Measurements from ENCODE around the gene BIRC5. TPM values are rescaled to one million over a fixed set of nuclear protein-coding genes. Genes with fewer than 3 reads are reported as not detected.
"Not testable (repeated sequence)": the region's sequence is repeated elsewhere in the genome, so short reads cannot be mapped to it uniquely, and the experiment has no call there.

The BIRC5 gene
- total and polyA plus RNA-seq, 12 donors = 0.13 to 7.6 (median 0.61) TPM; not detected in 2

DNA sequence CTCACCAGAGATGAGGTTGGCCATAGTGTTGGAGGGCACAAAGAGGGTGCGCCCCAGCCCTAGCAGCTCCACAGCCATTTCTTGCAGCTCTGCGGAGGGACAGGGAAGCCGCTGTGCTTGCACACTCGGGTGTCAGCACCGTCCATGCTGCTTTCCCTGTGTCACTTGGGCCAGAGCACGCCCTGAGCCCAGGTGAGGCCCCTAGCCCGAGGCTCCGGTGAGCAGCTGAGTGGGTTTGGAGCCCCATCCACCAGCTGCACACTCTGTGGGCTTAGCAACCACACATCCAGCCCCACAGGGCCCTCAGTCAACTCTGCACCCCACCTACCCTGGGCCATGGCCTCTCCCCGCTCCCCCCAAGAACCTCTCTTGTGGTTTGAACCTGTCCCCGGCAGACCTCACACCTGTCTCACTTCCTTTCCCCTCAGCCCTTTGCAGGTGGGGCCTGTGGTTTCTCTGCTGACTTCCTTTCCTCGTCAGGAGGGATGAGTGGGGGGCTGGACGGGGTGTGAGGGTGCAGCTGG is 38.1 kb downstream of the BIRC5 start:
- Histone ChIP-seq H3K9me3 (no peaks in the 10 kb centered on the region), H3K27ac (peak overlapping the region in 1 of 10 donors; percentile 63), H3K4me3 (peak overlapping the region in 1 of 10 donors; percentile 10), H3K36me3 (no peaks in the 10 kb centered on the region), H3K4me1 (peaks cover 2 to 57% (median 31%) of the 10 kb centered on the region in 9 donors), H3K27me3 (no peaks in the 10 kb centered on the region)
- 78 to 80% methylated on average over 12 of the region's 12 CpGs for WGBS, 2 donors
- ATAC-seq (no peak), DNase-seq (no peak)
- TF ChIP-seq, protein P1, sequence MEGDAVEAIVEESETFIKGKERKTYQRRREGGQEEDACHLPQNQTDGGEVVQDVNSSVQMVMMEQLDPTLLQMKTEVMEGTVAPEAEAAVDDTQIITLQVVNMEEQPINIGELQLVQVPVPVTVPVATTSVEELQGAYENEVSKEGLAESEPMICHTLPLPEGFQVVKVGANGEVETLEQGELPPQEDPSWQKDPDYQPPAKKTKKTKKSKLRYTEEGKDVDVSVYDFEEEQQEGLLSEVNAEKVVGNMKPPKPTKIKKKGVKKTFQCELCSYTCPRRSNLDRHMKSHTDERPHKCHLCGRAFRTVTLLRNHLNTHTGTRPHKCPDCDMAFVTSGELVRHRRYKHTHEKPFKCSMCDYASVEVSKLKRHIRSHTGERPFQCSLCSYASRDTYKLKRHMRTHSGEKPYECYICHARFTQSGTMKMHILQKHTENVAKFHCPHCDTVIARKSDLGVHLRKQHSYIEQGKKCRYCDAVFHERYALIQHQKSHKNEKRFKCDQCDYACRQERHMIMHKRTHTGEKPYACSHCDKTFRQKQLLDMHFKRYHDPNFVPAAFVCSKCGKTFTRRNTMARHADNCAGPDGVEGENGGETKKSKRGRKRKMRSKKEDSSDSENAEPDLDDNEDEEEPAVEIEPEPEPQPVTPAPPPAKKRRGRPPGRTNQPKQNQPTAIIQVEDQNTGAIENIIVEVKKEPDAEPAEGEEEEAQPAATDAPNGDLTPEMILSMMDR (IDR thresholded peaks at IDR 0.05) = no peak
- intact Hi-C loops (cut with DNase I) = loop anchor here in 8 of 10 donors (5.0 kb wide), 4 partner anchors 65 to 235 kb away; partner anchors contain the start of genes AFMID (in 2 of the 8) and TK1 (in 2 of the 8)

DNA sequence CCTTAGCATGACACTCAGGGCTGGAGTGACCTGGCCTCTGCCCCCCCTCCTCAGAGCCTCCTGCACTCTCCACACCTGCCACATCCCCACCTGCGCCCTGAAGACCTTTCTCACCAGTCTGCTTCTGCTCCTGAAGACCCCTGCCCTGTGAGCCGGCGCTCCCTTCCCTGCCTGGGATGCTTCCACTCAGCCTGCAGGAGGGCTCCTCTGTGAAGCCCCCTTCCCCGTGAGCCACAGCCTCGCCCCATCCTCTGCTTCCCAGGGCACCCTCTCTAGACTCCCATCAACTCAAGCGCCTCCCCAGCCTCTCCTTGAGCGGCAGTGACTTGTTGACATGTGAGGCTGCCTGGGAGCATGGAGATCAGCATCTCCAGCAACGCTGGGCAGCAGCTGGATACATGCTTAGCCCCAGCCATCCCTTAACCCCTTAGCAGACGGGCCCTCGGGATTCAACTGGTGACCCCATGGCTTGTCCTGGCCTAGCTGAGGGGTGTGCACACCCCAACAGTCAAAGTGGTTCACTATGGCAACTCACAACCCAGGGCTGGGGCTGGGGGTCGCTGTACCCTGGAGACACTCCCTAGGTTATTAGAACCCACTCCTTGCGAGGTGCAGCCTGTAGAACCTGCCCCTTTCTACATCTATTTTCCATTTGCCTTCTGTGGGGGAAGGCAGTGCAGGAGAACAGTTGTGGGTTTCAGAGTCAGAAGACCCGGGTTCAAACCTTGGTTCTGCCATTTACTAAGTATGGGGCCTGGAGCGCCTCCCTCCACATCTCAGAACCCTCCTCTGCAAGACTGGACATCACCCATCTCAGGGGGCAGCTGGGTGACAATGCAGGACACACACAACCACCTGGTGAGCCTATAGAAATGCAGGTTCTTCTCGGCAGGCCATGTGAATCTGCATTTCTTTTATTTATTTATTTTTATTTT is 38.9 kb downstream of the BIRC5 start:
- WGBS, 2 donors = 76 to 78% methylated on average over 15 of the region's 15 CpGs
- TF ChIP-seq, protein P1 (IDR thresholded peaks at IDR 0.05) = no peak
- Histone ChIP-seq H3K36me3 (no peaks in the 10 kb centered on the region), H3K27ac (peak overlapping the region in 1 of 10 donors; percentile 38), H3K9me3 (no peaks in the 10 kb centered on the region), H3K4me3 (peak overlapping the region in 4 of 10 donors; percentile 93 to 100 (median 99)), H3K27me3 (no peaks in the 10 kb centered on the region), H3K4me1 (peaks cover 2 to 65% (median 38%) of the 10 kb centered on the region in 9 donors)
- DNase-seq (no peak), ATAC-seq (no peak)
- intact Hi-C loops (cut with DNase I) = loop anchor here in 8 of 10 donors (5.0 kb wide), 4 partner anchors 66 to 236 kb away; partner anchors contain the start of genes AFMID (in 2 of the 8) and TK1 (in 2 of the 8)

DNA sequence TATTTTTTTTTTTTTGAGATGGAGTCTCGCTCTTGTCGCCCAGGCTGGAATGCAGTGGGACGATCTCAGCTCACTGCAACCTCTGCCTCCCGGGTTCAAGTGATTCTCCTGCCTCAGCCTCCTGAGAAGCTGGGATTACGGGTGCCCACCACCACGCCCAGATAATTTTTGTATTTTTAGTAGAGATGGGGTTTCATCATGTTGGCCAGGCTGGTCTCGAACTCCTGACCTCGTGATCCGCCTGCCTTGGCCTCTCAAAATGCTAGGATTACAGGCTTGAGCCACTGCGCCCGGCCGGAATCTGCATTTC is 39.5 kb downstream of the BIRC5 start:
- not testable (repeated sequence) for H3K9me3 ChIP-seq, H3K27me3 ChIP-seq, H3K36me3 ChIP-seq, DNase-seq, ATAC-seq
- intact Hi-C loops (cut with DNase I) = loop anchor here in 8 of 10 donors (5.0 kb wide), 4 partner anchors 66 to 236 kb away; partner anchors contain the start of genes AFMID (in 2 of the 8) and TK1 (in 2 of the 8)
- Histone ChIP-seq H3K4me3 (peak overlapping the region; percentile 78 to 100 (median 98)), H3K4me1 (peaks cover 2 to 71% (median 41%) of the 10 kb centered on the region in 9 donors), H3K27ac (peak overlapping the region in 9 of 10 donors; percentile 92 to 99 (median 97))
- 86 to 88% methylated on average over 12 of the region's 12 CpGs for WGBS, 2 donors

DNA sequence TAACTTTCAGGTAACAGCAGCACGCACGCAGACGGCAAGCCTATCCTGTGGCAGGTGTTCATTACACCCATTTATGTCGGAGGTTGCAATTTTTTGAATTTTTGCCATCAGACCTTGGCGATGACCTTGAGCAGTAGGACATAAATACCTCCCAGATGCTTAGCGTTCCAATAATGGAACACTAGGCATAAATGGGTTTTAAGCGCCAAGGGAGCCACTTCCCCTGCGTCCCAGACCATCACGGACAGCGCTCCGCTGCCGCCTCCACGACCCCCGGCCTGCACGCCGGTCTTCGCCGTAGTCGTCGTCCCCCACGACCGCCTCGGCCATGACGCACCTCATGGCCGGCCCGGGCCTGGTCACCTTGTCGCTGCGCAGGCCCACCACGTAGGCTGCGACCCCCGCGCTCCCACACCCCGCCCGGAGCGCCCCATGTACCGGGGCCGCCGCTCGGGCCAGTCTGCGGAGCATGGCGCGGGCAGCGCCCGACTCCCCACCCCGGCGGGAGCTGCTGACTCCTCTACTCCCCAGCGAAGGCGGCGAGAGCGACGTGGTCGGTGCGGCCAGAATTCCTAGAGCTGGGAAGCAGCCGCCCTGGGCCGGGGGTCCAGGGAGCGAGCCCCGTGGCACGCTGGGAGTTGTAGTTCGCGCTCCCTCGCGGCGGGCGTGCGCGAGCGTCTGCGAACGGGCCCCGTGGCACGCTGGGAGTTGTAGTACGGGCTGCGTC is 40.1 kb downstream of the BIRC5 start:
- Histone ChIP-seq H3K9me3 (no peaks in the 10 kb centered on the region), H3K4me3 (peak overlapping the region; percentile 78 to 100 (median 98)), H3K27me3 (no peaks in the 10 kb centered on the region), H3K27ac (peak overlapping the region; percentile 92 to 99 (median 96)), H3K36me3 (no peaks in the 10 kb centered on the region), H3K4me1 (peaks cover 2 to 76% (median 44%) of the 10 kb centered on the region in 9 donors)
- 3 to 4% methylated on average over 51 to 73 of the region's 73 CpGs for WGBS, 2 donors
- intact Hi-C loops (cut with DNase I) = loop anchor here in 8 of 10 donors (5.0 kb wide), 4 partner anchors 67 to 237 kb away; partner anchors contain the start of genes AFMID (in 2 of the 8) and TK1 (in 2 of the 8)
- peak; percentile 71 to 86 (median 80) for ATAC-seq
- DNase-seq = peak; percentile 83 to 89
- TF ChIP-seq, protein P1 (IDR thresholded peaks at IDR 0.05) = no peak
